SK-N-SH (cell line): ENCODE data around the gene SMAD7. TPM values are rescaled to one million over a fixed set of nuclear protein-coding genes. Genes with fewer than 3 reads are reported as not detected.
A peak's percentile ranks its signal among the peaks of the same experiment; 100 is the strongest.

Source experiments
- CTCF ChIA-PET: fragments of 300-600, 350-600 bp; formaldehyde crosslinking; extraction: SDS; loops from one replicate; lab custom pipeline; 2021; lab: Yijun Ruan, JAX
- POLR2A ChIA-PET: fragments of 350-600 bp; sonication (Branson Sonifier 250); formaldehyde crosslinking; extraction: SDS; loops from one replicate; lab custom pipeline; 2020; ENCODE audit warnings: antibody characterized with exemption, inconsistent platforms; lab: Yijun Ruan, JAX
- DNase-seq: peaks from one replicate; pipeline ENCODE4 v3.0.0; 2012
- H2AFZ ChIP-seq: fragments of 200-600 bp; sonication (generic); 2 replicates; pipeline ENCODE4 v1.8.1; 2016; ENCODE audit warnings: antibody characterized with exemption, mild to moderate bottlenecking, low read depth
- H3F3A ChIP-seq: fragments of 200-600 bp; sonication (generic); replicated peaks from 2 replicates; pipeline ENCODE3; 2016; ENCODE audit warnings: antibody characterized with exemption, mild to moderate bottlenecking; ENCODE audit not compliant: insufficient read depth
- H3K27ac ChIP-seq, 2 experiments: fragments of 200-500 bp in 1 of 2; fragments of 200-600 bp in 1 of 2; sonication (Bioruptor generic) in 1 of 2; sonication (generic), shearing (Covaris generic) in 1 of 2; 2 replicates each; pipeline versions ENCODE4 v1.5.1 to v1.6.1; 2014 to 2016; ENCODE audit warnings: low read depth in 2 of 2, inconsistent platforms in 1 of 2, low read length in 1 of 2, mild to moderate bottlenecking in 1 of 2, mixed read lengths in 1 of 2
- H3K27me3 ChIP-seq: fragments of 200-600 bp; sonication (generic), shearing (Covaris generic); 2 replicates; pipeline ENCODE4 v1.6.1; 2016; ENCODE audit warnings: mixed run types; ENCODE audit not compliant: insufficient read depth
- H3K36me3 ChIP-seq, 2 experiments: fragments of 200-500 bp in 1 of 2; fragments of 200-600 bp in 1 of 2; sonication (Bioruptor generic) in 1 of 2; sonication (generic) in 1 of 2; replicated peaks in 1 of 2; 2 replicates each; pipeline versions ENCODE3 to v1.5.1; 2014 to 2016; ENCODE audit warnings: low read length in 1 of 2, mild to moderate bottlenecking in 1 of 2; ENCODE audit not compliant: insufficient read depth in 2 of 2, control insufficient read depth in 1 of 2
- H3K4me1 ChIP-seq, 2 experiments: fragments of 200-500 bp in 1 of 2; fragments of 200-600 bp in 1 of 2; sonication (Bioruptor generic) in 1 of 2; sonication (generic), shearing (Covaris generic) in 1 of 2; 2 replicates each; pipeline versions ENCODE4 v1.5.1 to v1.6.1; 2014 to 2016; ENCODE audit warnings: low read depth in 1 of 2, low read length in 1 of 2, mixed run types in 1 of 2; ENCODE audit not compliant: insufficient read depth in 2 of 2, control insufficient read depth in 1 of 2
- H3K4me2 ChIP-seq: fragments of 200-600 bp; sonication (generic), shearing (Covaris generic); 2 replicates; pipeline ENCODE4 v1.6.1; 2017; ENCODE audit warnings: mixed run types
- H3K4me3 ChIP-seq, 2 experiments: fragments of 200-500 bp in 1 of 2; fragments of 200-600 bp in 1 of 2; sonication (Bioruptor generic) in 1 of 2; sonication (generic), shearing (Covaris generic) in 1 of 2; 2 replicates each; pipeline versions ENCODE4 v1.5.1 to v1.8.1; 2014 to 2016; ENCODE audit warnings: low read depth in 2 of 2, inconsistent platforms in 1 of 2, low read length in 1 of 2, mild to moderate bottlenecking in 1 of 2, mixed read lengths in 1 of 2, moderate library complexity in 1 of 2
- H3K79me2 ChIP-seq: fragments of 200-600 bp; sonication (generic); 2 replicates; pipeline ENCODE4 v1.8.1; 2017; ENCODE audit warnings: mild to moderate bottlenecking; ENCODE audit not compliant: insufficient read depth
- H3K9ac ChIP-seq: fragments of 200-600 bp; sonication (generic); 2 replicates; pipeline ENCODE4 v1.6.1; 2017; ENCODE audit warnings: mixed run types
- H3K9me2 ChIP-seq: fragments of 200-600 bp; sonication (generic); 2 replicates; pipeline ENCODE4 v1.6.1; 2017; ENCODE audit warnings: mixed run types
- H3K9me3 ChIP-seq: fragments of 200-600 bp; sonication (generic); 2 replicates; pipeline ENCODE4 v1.6.1; 2017; ENCODE audit warnings: mixed run types, mild to moderate bottlenecking, moderate library complexity
- H4K20me1 ChIP-seq: fragments of 200-600 bp; sonication (generic); 2 replicates; pipeline ENCODE4 v1.6.1; 2017; ENCODE audit warnings: mild to moderate bottlenecking, mixed run types; ENCODE audit not compliant: insufficient read depth
- CHD2 ChIP-seq: fragments of 150-350 bp; IDR thresholded peaks from 2 replicates; pipeline ENCODE4 v1.6.1; 2018; ENCODE audit warnings: low read length; ENCODE audit not compliant: partially characterized antibody
- EP300 ChIP-seq, 2 experiments: IDR thresholded peaks; 2 replicates each; pipeline versions ENCODE4 v1.4.0 to v1.6.1; 2012; ENCODE audit warnings: borderline replicate concordance in 1 of 2, low read depth in 1 of 2, low read length in 1 of 2
- EZH2phosphoT487 ChIP-seq: fragments of 200-600 bp; sonication (generic); IDR thresholded peaks from 2 replicates; pipeline ENCODE4 v1.6.1; 2017; ENCODE audit warnings: low read depth, mixed run types, mild to moderate bottlenecking, antibody characterized with exemption, moderate library complexity, borderline replicate concordance
- FOSL2 ChIP-seq: IDR thresholded peaks from 2 replicates; pipeline ENCODE4 v1.4.0; 2012; ENCODE audit warnings: low read depth, mild to moderate bottlenecking, moderate library complexity, borderline replicate concordance
- FOXM1 ChIP-seq: IDR thresholded peaks from 2 replicates; pipeline ENCODE4 v1.4.0; 2012; ENCODE audit warnings: low read depth, mild to moderate bottlenecking
- GABPA ChIP-seq: IDR thresholded peaks from 2 replicates; pipeline ENCODE4 v1.4.0; 2012; ENCODE audit warnings: low read depth, mild to moderate bottlenecking
- GATA2 ChIP-seq: sonication (generic); formaldehyde crosslinking; IDR thresholded peaks from 2 replicates; pipeline ENCODE4 v1.5.0; 2020; ENCODE audit warnings: mild to moderate bottlenecking, missing genetic modification reagents
- JUND ChIP-seq: IDR thresholded peaks from 2 replicates; pipeline ENCODE4 v1.4.0; 2012
- MEF2A ChIP-seq: IDR thresholded peaks from 2 replicates; pipeline ENCODE4 v1.4.0; 2012; ENCODE audit warnings: low read depth, borderline replicate concordance
- NFIC ChIP-seq: IDR thresholded peaks from 2 replicates; pipeline ENCODE4 v1.4.0; 2012; ENCODE audit warnings: borderline replicate concordance
- POLR2AphosphoS5 ChIP-seq: IDR thresholded peaks from 2 replicates; pipeline ENCODE4 v1.6.1; 2012; ENCODE audit warnings: low read depth, low read length
- RAD21 ChIP-seq: IDR thresholded peaks from 2 replicates; pipeline ENCODE4 v1.6.1; 2012; ENCODE audit warnings: mild to moderate bottlenecking, low read length
- RFX5 ChIP-seq: IDR thresholded peaks from 2 replicates; pipeline ENCODE4 v1.6.1; 2012; ENCODE audit warnings: mild to moderate bottlenecking, improper control_type of control experiment, low read length
- RXRA ChIP-seq: IDR thresholded peaks from 2 replicates; pipeline ENCODE4 v1.4.0; 2012; ENCODE audit warnings: low read depth, mild to moderate bottlenecking, borderline replicate concordance
- SIN3A ChIP-seq: IDR thresholded peaks from 2 replicates; pipeline ENCODE4 v1.6.1; 2012; ENCODE audit warnings: low read depth, mild to moderate bottlenecking, low read length, moderate library complexity, borderline replicate concordance
- TAF1 ChIP-seq: IDR thresholded peaks from 2 replicates; pipeline ENCODE4 v1.6.1; 2012; ENCODE audit warnings: low read depth, mild to moderate bottlenecking, low read length, moderate library complexity, borderline replicate concordance
- TEAD4 ChIP-seq: IDR thresholded peaks from 2 replicates; pipeline ENCODE4 v1.4.0; 2012; ENCODE audit warnings: mild to moderate bottlenecking, borderline replicate concordance; ENCODE audit not compliant: insufficient read depth
- USF1 ChIP-seq: IDR thresholded peaks from 2 replicates; pipeline ENCODE4 v1.4.0; 2012; ENCODE audit warnings: low read depth, borderline replicate concordance
- WGBS: methylation state at CpG from one replicate; pipeline ENCODE4 v1.1.6; 2017; ENCODE audit warnings: low lambda C conversion rate; 5-methylcytosine and 5-hydroxymethylcytosine counted together
- polyA plus RNA-seq, 3 experiments: library from polyadenylated mRNA; depleted of rRNA; stranded (reverse); fragments of >200 nt; gene quantifications; 2 replicates each; pipeline ENCODE4 v1.2.3, GENCODE V29; 2012
- TF ChIP-seq, protein P1 (sequence below): fragments of 150-350 bp; IDR thresholded peaks from 2 replicates; pipeline ENCODE4 v1.6.1; 2016; ENCODE audit warnings: mild to moderate bottlenecking, low read depth, low read length
- TF ChIP-seq, protein P2 (sequence below): IDR thresholded peaks from 2 replicates; pipeline ENCODE4; 2012
- TF ChIP-seq, protein P3 (sequence below): fragments of 150-350 bp; IDR thresholded peaks from 2 replicates; pipeline ENCODE4 v1.6.1; 2017; ENCODE audit warnings: antibody characterized with exemption, low read length, low read depth, borderline replicate concordance
- TF ChIP-seq, protein P4 (sequence below): IDR thresholded peaks from 2 replicates; pipeline ENCODE4 v1.4.0; 2012; ENCODE audit warnings: low read depth, borderline replicate concordance
- TF ChIP-seq, protein P5 (sequence below): fragments of 200-600 bp; sonication (generic); IDR thresholded peaks from 2 replicates; pipeline ENCODE4 v1.6.1; 2017; ENCODE audit warnings: antibody characterized with exemption, mild to moderate bottlenecking, moderate library complexity

The SMAD7 gene
- polyA plus RNA-seq, 1 of the 3 experiments (the other 2 are of a cell fraction): 20.0 TPM

DNA sequence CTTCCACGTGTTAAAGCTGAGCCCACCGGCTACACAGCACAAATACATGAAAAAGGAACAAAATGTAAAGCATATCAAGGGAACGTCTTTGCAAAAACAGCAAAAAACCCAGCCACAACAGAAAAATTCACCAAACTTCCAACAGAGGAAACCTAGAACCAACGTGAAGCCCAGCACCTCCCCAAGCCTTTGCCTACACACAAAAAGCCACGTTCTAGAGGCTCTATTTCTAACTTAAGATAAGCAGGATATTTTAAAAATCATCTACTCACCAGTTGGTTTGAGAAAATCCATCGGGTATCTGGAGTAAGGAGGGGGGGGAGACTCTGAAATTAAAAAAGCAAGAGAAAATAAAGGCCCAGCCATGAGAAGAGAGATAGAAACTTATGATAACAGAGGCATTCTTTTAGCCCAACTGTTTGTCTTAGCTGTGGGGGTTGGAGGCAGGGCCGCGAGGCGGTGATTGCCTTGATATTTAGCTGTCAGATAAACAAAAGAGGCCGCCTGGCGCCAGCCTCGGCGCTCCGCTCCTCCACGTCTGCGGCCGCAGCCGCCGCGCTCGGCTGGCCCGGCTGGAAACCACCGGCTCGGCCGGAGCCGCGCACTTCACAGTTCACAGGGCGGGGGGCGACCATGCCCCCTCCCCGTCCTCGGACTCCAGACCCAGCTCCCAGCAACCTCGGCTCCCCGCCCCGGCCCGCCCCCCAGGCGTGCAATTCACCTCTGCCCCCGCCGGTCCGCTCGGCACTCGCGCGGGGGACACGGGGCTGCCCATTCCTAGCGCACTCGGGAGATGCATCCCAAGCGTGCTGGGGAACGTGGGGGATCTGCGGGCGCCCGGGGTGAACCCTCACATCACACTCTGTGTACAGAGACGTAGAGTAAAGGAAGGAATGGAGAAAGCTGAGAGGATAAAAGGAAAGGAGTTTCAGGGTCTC is 2.4 kb downstream of the SMAD7 start:
- ChIA-PET POLR2A (interaction anchor here (1.6 kb wide), 1 partner anchor 88 kb away, joined by 7 read pairs; no protein-coding TSS in a partner anchor), CTCF (interaction anchor here (1.1 to 4.4 kb wide), 2 partner anchors 88 to 222 kb away, joined by 3 to 16 read pairs; no protein-coding TSS in a partner anchor)
- peak overlapping the region; percentile 84 to 96 for H3K27ac ChIP-seq
- H3K9me2 ChIP-seq: no peaks in the 10 kb centered on the region
- no peaks in the 10 kb centered on the region for H3K9me3 ChIP-seq
- peaks cover 23 to 50% of the 10 kb centered on the region in 2 experiments for H3K36me3 ChIP-seq
- peak overlapping the region; percentile 91 for H3K4me2 ChIP-seq
- peak; percentile 69 for DNase-seq
- H3K4me3 ChIP-seq: peak overlapping the region; percentile 92 to 98
- peaks cover 85% of the 10 kb centered on the region for H3K79me2 ChIP-seq
- peaks cover 77% of the 10 kb centered on the region for H4K20me1 ChIP-seq
- WGBS: under 1% methylated on average over 37 of the region's 52 CpGs
- peak overlapping the region; percentile 91 for H3K9ac ChIP-seq
- H2AFZ ChIP-seq: no peak overlapping the region
- no peaks in the 10 kb centered on the region for H3K27me3 ChIP-seq
- peaks cover 27 to 37% of the 10 kb centered on the region in 2 experiments for H3K4me1 ChIP-seq
- H3F3A ChIP-seq: peaks cover 68% of the 10 kb centered on the region
- no peak for TF ChIP-seq FOXM1
- TF ChIP-seq SIN3A: peak; percentile 80; the same call in 1 of the 2 replicates
- TF ChIP-seq, protein P1, sequence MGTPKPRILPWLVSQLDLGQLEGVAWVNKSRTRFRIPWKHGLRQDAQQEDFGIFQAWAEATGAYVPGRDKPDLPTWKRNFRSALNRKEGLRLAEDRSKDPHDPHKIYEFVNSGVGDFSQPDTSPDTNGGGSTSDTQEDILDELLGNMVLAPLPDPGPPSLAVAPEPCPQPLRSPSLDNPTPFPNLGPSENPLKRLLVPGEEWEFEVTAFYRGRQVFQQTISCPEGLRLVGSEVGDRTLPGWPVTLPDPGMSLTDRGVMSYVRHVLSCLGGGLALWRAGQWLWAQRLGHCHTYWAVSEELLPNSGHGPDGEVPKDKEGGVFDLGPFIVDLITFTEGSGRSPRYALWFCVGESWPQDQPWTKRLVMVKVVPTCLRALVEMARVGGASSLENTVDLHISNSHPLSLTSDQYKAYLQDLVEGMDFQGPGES: no peak
- TF ChIP-seq GATA2 (CRISPR knock-in tag): peak; percentile 50
- peak; percentile 14; the same call in 1 of the 2 replicates for TF ChIP-seq RAD21
- TF ChIP-seq NFIC: no peak
- peak in 1 of 2 experiments; percentile 30; a peak in 1 of 4 replicates for TF ChIP-seq EP300 (IDR thresholded peaks at IDR 0.05; ENCODE audit: borderline replicate concordance in 1 of 2, low read depth in 1 of 2, low read length in 1 of 2)
- TF ChIP-seq RXRA: 0 out of 2 replicates have a peak, but pooled peaks have one; percentile 23
- 0 out of 2 replicates have a peak, but pooled peaks have one; percentile 25 for TF ChIP-seq JUND
- TF ChIP-seq CHD2: peak; percentile 23
- no peak for TF ChIP-seq FOSL2
- TF ChIP-seq RFX5: no peak
- TF ChIP-seq GABPA: no peak
- no peak for TF ChIP-seq EZH2phosphoT487
- TF ChIP-seq POLR2AphosphoS5: 0 out of 2 replicates have a peak, but pooled peaks have one; percentile 2
- TF ChIP-seq, protein P2, sequence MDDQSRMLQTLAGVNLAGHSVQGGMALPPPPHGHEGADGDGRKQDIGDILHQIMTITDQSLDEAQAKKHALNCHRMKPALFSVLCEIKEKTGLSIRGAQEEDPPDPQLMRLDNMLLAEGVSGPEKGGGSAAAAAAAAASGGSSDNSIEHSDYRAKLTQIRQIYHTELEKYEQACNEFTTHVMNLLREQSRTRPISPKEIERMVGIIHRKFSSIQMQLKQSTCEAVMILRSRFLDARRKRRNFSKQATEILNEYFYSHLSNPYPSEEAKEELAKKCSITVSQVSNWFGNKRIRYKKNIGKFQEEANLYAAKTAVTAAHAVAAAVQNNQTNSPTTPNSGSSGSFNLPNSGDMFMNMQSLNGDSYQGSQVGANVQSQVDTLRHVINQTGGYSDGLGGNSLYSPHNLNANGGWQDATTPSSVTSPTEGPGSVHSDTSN: peak; percentile 51
- no peak for TF ChIP-seq MEF2A
- no peak; the same call in 1 of the 2 replicates for TF ChIP-seq TAF1
- TF ChIP-seq, protein P3, sequence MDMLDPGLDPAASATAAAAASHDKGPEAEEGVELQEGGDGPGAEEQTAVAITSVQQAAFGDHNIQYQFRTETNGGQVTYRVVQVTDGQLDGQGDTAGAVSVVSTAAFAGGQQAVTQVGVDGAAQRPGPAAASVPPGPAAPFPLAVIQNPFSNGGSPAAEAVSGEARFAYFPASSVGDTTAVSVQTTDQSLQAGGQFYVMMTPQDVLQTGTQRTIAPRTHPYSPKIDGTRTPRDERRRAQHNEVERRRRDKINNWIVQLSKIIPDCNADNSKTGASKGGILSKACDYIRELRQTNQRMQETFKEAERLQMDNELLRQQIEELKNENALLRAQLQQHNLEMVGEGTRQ: no peak
- TF ChIP-seq, protein P4, sequence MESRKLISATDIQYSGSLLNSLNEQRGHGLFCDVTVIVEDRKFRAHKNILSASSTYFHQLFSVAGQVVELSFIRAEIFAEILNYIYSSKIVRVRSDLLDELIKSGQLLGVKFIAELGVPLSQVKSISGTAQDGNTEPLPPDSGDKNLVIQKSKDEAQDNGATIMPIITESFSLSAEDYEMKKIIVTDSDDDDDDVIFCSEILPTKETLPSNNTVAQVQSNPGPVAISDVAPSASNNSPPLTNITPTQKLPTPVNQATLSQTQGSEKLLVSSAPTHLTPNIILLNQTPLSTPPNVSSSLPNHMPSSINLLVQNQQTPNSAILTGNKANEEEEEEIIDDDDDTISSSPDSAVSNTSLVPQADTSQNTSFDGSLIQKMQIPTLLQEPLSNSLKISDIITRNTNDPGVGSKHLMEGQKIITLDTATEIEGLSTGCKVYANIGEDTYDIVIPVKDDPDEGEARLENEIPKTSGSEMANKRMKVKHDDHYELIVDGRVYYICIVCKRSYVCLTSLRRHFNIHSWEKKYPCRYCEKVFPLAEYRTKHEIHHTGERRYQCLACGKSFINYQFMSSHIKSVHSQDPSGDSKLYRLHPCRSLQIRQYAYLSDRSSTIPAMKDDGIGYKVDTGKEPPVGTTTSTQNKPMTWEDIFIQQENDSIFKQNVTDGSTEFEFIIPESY: no peak
- 0 out of 2 replicates have a peak, but pooled peaks have one; percentile 21 for TF ChIP-seq TEAD4
- no peak for TF ChIP-seq USF1
- TF ChIP-seq, protein P5, sequence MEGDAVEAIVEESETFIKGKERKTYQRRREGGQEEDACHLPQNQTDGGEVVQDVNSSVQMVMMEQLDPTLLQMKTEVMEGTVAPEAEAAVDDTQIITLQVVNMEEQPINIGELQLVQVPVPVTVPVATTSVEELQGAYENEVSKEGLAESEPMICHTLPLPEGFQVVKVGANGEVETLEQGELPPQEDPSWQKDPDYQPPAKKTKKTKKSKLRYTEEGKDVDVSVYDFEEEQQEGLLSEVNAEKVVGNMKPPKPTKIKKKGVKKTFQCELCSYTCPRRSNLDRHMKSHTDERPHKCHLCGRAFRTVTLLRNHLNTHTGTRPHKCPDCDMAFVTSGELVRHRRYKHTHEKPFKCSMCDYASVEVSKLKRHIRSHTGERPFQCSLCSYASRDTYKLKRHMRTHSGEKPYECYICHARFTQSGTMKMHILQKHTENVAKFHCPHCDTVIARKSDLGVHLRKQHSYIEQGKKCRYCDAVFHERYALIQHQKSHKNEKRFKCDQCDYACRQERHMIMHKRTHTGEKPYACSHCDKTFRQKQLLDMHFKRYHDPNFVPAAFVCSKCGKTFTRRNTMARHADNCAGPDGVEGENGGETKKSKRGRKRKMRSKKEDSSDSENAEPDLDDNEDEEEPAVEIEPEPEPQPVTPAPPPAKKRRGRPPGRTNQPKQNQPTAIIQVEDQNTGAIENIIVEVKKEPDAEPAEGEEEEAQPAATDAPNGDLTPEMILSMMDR: no peak
